Measurements from ENCODE around the gene CANX.

CANX gene

DNA sequence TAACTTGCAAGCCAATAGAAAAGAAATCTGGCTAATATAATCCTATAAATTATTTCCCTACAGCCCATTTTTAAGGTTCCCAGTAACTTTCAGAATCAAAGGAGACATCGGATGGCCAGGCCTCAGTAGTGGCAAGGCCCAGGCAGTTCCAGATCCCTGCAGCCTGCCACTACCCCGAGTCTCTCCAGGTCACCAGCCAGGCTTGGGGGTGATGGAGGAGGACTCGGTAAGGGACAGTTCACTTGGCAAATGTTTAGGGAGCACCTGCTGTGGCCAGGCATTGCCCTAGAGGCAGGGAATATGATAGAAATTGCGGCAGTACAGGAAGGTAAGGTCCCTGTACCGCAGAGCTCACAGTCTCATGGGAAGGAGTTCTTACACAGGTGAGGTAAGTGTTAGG lies 79.8 kb downstream of the CANX start:
- no peak for DNase-seq (ENCODE audit: low spot score)

DNA sequence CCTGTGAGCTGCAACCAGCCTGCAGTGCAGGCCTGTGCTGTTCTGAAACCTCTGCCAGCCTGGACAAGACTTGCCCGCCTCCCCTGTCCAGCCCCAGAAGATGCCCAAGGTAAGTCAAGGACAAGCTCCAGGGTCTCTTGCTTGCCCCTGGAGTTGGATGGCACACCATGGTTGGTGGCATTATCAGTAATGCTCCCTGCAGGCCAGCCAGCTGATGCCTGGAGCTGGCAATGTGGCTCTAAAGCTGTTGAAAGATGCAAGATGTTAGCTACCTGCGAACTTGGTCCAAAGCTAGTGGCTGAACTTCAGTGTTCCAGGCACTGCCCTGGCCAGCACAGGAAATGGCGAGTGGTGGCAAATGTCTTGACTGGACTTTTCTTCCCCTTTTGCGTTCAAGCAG lies 81.1 kb downstream of the CANX start:
- DNase-seq (ENCODE audit: low spot score), result no peak

DNA sequence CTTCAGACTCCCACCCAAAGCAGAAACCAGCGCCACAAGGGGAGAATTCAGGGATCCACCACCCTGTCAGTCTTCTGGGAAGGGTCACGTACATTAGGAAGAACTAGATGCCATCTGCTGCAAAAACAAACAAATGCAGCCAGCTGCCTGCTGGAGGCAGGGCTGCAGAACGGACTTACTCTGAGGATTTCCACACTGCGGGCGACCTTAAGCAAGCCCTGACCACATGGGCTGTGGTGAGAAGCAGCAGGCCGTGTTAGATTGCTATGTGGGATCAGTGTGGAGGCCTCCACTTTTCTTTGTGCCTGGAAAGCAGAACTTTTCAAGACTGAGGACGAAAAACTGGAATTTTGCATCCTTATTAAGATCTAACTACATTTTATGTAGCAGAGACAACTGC lies 81.6 kb downstream of the CANX start:
- DNase-seq (ENCODE audit: low spot score), result no peak

All from hematopoietic multipotent progenitor cell treated with erythropoietin and hydrocortisone succinate and interleukin-3 and kit ligand, for 17 days (in vitro differentiated cells).